ENCODE data around the gene YWHAQ. TPM values are rescaled to one million over a fixed set of nuclear protein-coding genes. Genes with fewer than 3 reads are reported as not detected.
"Not testable (repeated sequence)": the region's sequence is repeated elsewhere in the genome, so short reads cannot be mapped to it uniquely, and the experiment has no call there.

Gene YWHAQ
- total RNA-seq, 1 donor from 2014 or later, result 335 TPM

DNA sequence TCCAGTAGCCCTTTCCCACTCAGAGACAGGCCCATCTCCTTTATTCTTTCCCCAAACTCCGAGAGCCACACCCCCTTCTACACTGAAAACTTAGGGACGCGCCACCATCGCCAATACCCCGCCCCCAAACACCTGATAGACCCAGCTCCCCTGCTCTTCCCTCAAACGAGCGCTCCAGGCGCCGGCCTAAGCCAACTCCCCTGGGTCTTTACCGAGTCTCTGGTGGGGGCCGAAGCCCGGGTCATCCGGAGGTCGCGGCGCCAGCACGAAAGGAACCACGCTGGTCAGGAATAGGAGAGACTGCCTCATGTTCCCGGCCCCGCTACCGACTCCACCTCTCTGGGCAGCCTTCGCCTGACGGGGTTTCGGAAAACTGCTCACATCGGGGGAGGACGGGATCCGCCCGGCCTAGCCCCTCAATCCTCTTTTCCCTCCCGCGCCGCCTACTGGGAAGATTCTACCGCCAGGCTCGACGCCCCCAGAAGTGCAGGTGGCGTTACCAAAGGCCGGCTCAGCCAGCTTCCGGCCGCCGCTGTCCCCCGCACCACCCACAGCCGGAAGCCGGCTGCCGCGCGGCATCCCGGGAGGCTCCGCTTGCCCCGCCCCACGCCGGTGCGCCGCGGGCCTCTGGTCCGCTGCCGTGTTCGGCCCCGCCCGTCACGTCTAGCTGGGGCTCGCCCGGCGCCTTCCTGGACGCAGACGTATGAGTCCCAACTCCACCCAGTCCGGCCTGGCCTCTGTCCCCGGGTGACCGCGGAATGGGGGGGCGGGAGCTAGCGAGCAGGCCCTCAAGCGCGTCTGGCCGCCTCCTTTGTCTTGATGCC lies 75.3 kb downstream of the YWHAQ start, which contains the start of gene ADAM17:
Gene ADAM17 (minus strand): TSS at position 534 of the 824 bp plus-strand sequence. CDS start 225 bp downstream, at position 309.
- intact Hi-C loops (cut with micrococcal nuclease), result loop anchor here (1.0 to 10.0 kb wide), 8 partner anchors 39 to 889 kb away; partner anchors contain the start of genes CYS1, ODC1 and RRM2

GRCh38 chr2:9554921-9555296 lies 75.9 kb downstream of the YWHAQ start:
- H3K4me1 Mint-ChIP-seq, result peaks cover 48% of the 10 kb centered on the region

More for the DNA sequence above, 75.3 kb downstream of the YWHAQ start, which contains the start of gene ADAM17:
- DNase-seq, result peak; percentile 97
- Mint-ChIP-seq H3K36me3 (ENCODE audit: low read depth) (peaks cover 20% of the 10 kb centered on the region), H3K9me3 (no peaks in the 10 kb centered on the region), H3K27me3 (no peaks in the 10 kb centered on the region), H3K4me3 (peak within 1 kb of the TSS; percentile 96), H3K4me1 (peaks cover 48% of the 10 kb centered on the region), H3K27ac (peak within 1 kb of the TSS; percentile 93)

DNA sequence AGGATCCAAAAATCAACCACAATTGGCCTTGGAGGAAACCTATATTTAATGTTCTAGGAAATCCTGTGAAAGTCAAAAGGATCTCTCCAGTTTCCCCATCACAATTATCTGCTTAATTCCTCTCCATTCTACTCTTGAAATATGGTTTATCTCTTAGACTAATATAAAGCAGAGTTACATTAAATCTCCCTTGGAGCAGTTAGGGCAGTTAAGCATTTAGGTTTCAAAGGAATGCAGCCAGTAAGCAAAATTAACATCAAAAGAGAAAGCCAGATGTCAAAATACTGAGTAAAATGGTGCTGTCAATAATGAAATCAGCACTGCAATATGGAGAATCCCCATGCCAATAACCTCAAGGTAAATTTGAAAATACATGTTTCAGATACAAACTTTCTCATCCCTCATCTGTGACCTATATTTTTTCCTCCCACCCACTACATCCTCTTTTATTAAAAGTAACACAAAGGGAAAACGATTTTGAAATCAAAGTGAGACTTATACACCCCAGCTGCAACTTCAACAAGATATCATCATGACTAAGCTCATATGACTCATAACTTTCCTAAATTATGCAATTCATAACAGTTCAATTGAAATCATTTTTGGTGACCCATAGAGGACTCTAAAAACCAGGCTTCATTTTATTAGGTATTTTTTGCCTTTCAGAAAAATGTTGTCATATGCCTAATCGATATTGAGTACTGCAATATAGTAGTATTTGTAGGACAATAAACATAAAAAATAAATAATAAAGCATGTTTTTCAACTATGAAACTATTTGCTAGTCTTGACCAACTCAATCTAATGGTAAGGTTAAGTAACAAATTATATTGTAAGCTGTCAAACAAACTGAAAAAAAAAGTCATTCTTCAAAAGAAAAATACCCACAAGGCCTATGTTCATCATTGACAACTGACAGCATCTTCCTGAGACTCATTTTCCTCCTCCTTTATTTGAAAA lies 78.3 kb downstream of the YWHAQ start:
- peaks cover 60% of the 10 kb centered on the region for H3K4me1 Mint-ChIP-seq
- H3K9me3 Mint-ChIP-seq, result no peaks in the 10 kb centered on the region
- no peak for DNase-seq
- H3K27ac Mint-ChIP-seq, result peak overlapping the region; percentile 90
- intact Hi-C loops (cut with micrococcal nuclease), result loop anchor here (1.0 to 10.0 kb wide), 7 partner anchors 56 to 892 kb away; partner anchors contain the start of genes CPSF3, ITGB1BP1, ODC1 and TAF1B
- peaks cover 16% of the 10 kb centered on the region for H3K36me3 Mint-ChIP-seq (ENCODE audit: low read depth)
- no peaks in the 10 kb centered on the region for H3K27me3 Mint-ChIP-seq
- peak overlapping the region; percentile 65 for H3K4me3 Mint-ChIP-seq

More at GRCh38 chr2:9554921-9555296, 75.9 kb downstream of the YWHAQ start:
- peak; percentile 82 for DNase-seq
- intact Hi-C loops (cut with micrococcal nuclease), result loop anchor here (1.0 to 10.0 kb wide), 9 partner anchors 39 to 890 kb away; partner anchors contain the start of genes CYS1, ODC1 and RRM2
- H3K4me3 Mint-ChIP-seq, result peak overlapping the region; percentile 96
- peak overlapping the region; percentile 93 for H3K27ac Mint-ChIP-seq
- H3K36me3 Mint-ChIP-seq (ENCODE audit: low read depth), result peaks cover 18% of the 10 kb centered on the region
- no peaks in the 10 kb centered on the region for H3K9me3 Mint-ChIP-seq
- no peaks in the 10 kb centered on the region for H3K27me3 Mint-ChIP-seq

DNA sequence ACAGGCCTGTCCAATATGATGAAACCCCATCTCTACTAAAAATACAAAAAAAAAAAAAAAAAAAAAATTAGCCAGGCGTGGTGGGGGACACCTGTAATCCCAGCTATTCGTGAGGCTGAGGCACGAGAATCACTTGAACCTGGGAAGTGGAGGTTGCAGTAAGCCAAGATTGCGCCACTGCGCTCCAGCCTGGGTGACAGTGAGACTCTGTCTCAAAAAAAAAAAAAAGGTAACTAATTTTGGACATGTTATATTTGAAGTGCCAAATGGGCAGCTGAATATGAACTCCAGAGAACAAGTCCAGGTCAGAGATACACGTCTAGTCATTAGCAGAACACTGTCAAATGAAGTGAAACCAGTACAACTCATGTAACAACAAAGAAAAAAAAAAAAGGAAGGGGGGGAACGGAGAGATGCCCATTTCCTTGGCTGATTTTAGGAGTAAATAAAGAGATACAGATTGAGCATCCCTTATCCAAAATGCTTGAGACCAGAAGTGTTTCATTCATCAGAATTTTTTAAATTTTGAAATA lies 79.9 kb downstream of the YWHAQ start:
- peaks cover 57% of the 10 kb centered on the region for H3K4me1 Mint-ChIP-seq
- peak overlapping the region; percentile 46 for H3K27ac Mint-ChIP-seq
- peaks cover 16% of the 10 kb centered on the region for H3K36me3 Mint-ChIP-seq (ENCODE audit: low read depth)
- H3K27me3 Mint-ChIP-seq, H3K9me3 Mint-ChIP-seq, DNase-seq: not testable (repeated sequence)
- intact Hi-C loops (cut with micrococcal nuclease), result loop anchor here (5.0 to 10.0 kb wide), 2 partner anchors 59 to 894 kb away; partner anchors contain the start of gene ODC1
- peak overlapping the region; percentile 36 for H3K4me3 Mint-ChIP-seq

DNA sequence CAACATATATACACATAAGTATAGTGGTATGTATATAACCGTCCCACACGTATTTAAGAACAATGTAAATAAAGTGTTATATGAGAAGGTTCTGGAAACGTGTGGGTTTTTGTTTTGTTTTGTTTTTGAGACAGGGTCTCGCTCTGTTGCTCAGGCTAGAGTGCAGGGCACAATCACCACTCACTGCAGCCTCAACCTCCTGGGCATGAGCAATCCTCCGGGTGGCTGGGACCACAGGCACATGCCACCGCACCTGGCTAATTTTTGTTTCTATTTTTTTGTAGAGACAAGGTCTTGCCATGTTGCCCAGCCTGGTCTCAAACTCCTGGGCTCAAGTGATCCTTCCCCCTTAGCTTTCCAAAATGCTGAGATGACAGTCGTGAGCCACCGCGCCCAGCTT lies 81.4 kb downstream of the YWHAQ start:
- intact Hi-C loops (cut with micrococcal nuclease), result no loop called here
- Mint-ChIP-seq H3K4me3 (no peak overlapping the region), H3K27ac (no peak overlapping the region)

DNA sequence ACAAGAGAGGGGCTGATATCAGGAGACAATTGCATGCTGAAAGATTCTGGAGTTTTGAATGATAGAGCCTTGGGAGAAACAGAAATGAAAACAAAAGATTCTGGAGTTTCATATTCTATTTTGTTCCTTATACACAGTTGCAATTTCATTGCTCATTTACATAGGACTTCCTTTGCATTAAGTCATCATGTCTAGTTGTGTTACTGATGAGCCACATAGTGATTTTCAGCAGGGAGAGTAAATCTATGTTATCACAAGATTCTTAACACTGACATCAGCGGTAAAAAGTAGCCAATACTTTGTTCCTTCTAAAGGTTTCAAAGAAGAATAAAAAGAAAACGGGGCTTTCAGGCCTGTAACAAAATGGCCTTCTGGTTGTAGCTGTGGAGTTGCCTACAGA lies 82.3 kb downstream of the YWHAQ start:
- H3K9me3 Mint-ChIP-seq, result no peaks in the 10 kb centered on the region
- no peak for DNase-seq
- intact Hi-C loops (cut with micrococcal nuclease), result loop anchor here (1.0 kb wide), 1 partner anchor 42 kb away; no protein-coding TSS in a partner anchor
- no peaks in the 10 kb centered on the region for H3K27me3 Mint-ChIP-seq
- H3K27ac Mint-ChIP-seq, result peak overlapping the region; percentile 58
- H3K4me1 Mint-ChIP-seq, result peaks cover 58% of the 10 kb centered on the region
- peaks cover 12% of the 10 kb centered on the region for H3K36me3 Mint-ChIP-seq (ENCODE audit: low read depth)
- H3K4me3 Mint-ChIP-seq, result peak overlapping the region; percentile 54

More for the DNA sequence above, 81.4 kb downstream of the YWHAQ start:
- DNase-seq, result no peak
- Mint-ChIP-seq H3K36me3 (ENCODE audit: low read depth) (peaks cover 9% of the 10 kb centered on the region), H3K4me1 (peaks cover 59% of the 10 kb centered on the region), H3K9me3 (no peaks in the 10 kb centered on the region), H3K27me3 (no peaks in the 10 kb centered on the region)

- peaks cover 57% of the 10 kb centered on the region for H3K4me1 Mint-ChIP-seq
- H3K27me3 Mint-ChIP-seq, result no peaks in the 10 kb centered on the region
- peak overlapping the region; percentile 55 for H3K27ac Mint-ChIP-seq
- peaks cover 16% of the 10 kb centered on the region for H3K36me3 Mint-ChIP-seq (ENCODE audit: low read depth)
- intact Hi-C loops (cut with micrococcal nuclease), result no loop called here
- H3K9me3 Mint-ChIP-seq, result no peaks in the 10 kb centered on the region
- peak overlapping the region; percentile 48 for H3K4me3 Mint-ChIP-seq
- peak; percentile 47 for DNase-seq
Measured at GRCh38 chr2:9547262-9547991, 83.4 kb downstream of the YWHAQ start.

GRCh38 chr2:9545502-9545901 lies 85.3 kb downstream of the YWHAQ start:
- H3K27ac Mint-ChIP-seq, result no peak overlapping the region
- DNase-seq, result no peak
- no peaks in the 10 kb centered on the region for H3K9me3 Mint-ChIP-seq
- peaks cover 46% of the 10 kb centered on the region for H3K4me1 Mint-ChIP-seq
- no peaks in the 10 kb centered on the region for H3K27me3 Mint-ChIP-seq
- H3K36me3 Mint-ChIP-seq (ENCODE audit: low read depth), result peaks cover 15% of the 10 kb centered on the region
- H3K4me3 Mint-ChIP-seq, result no peak overlapping the region
- intact Hi-C loops (cut with micrococcal nuclease), result no loop called here

GRCh38 chr2:9543557-9543956 lies 87.2 kb downstream of the YWHAQ start:
- Mint-ChIP-seq H3K27me3 (no peaks in the 10 kb centered on the region), H3K36me3 (ENCODE audit: low read depth) (peaks cover 15% of the 10 kb centered on the region), H3K27ac (no peak overlapping the region), H3K9me3 (no peaks in the 10 kb centered on the region), H3K4me3 (peak overlapping the region; percentile 32), H3K4me1 (peaks cover 41% of the 10 kb centered on the region)
- intact Hi-C loops (cut with micrococcal nuclease), result no loop called here
- peak; percentile 57 for DNase-seq

DNA sequence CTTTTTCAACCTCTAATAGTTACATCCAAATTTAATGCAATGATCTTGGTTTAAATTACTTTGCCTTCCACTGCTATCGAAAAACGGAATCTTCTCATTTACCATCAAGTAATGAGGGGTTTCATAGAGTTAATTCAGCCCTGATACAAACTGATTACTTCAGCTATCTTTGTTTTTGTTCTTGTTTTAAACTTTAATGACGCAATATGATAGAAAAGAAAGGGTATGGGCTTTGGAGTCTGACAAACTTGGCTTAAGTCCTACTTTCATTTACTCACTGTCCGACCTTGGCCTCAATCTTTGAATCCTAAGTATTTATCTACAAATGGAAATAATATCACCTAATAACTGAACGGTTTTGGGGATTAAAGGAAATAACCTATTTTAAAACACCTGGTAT lies 91.3 kb downstream of the YWHAQ start:
- Mint-ChIP-seq H3K4me1 (peaks cover 28% of the 10 kb centered on the region), H3K4me3 (no peak overlapping the region), H3K27ac (no peak overlapping the region), H3K27me3 (no peaks in the 10 kb centered on the region), H3K36me3 (ENCODE audit: low read depth) (peaks cover 33% of the 10 kb centered on the region), H3K9me3 (no peaks in the 10 kb centered on the region)
- intact Hi-C loops (cut with micrococcal nuclease), result no loop called here
- no peak for DNase-seq

- no peak overlapping the region for H3K4me3 Mint-ChIP-seq
- H3K36me3 Mint-ChIP-seq (ENCODE audit: low read depth), result peaks cover 33% of the 10 kb centered on the region
- no peaks in the 10 kb centered on the region for H3K27me3 Mint-ChIP-seq
- peaks cover 19% of the 10 kb centered on the region for H3K4me1 Mint-ChIP-seq
- DNase-seq, result no peak
- no peaks in the 10 kb centered on the region for H3K9me3 Mint-ChIP-seq
- intact Hi-C loops (cut with micrococcal nuclease), result no loop called here
- no peak overlapping the region for H3K27ac Mint-ChIP-seq
Measured at GRCh38 chr2:9538000-9538507, 92.7 kb downstream of the YWHAQ start.

DNA sequence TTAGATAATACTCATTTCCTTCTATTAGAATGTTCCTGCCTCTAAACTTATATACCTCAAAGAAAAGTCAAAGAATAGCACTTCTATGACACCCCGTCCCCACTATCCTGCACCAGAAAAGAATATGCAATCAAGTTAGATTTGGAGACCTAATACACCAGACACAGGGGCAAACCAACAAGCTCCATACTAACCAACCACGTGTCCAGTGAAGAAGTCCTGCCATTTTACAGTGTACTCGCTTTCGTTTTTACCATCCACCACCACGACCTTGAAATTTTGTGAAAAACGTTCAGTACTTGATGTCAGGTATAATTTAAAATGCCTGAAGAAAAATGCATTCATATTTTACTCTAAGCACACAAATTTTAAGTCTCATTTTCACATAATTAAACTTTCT lies 94.3 kb downstream of the YWHAQ start:
- Mint-ChIP-seq H3K4me1 (peaks cover 18% of the 10 kb centered on the region), H3K9me3 (no peaks in the 10 kb centered on the region)

More for the DNA sequence above, 94.3 kb downstream of the YWHAQ start:
- intact Hi-C loops (cut with micrococcal nuclease), result no loop called here
- H3K4me3 Mint-ChIP-seq, result no peak overlapping the region
- H3K27me3 Mint-ChIP-seq, result no peaks in the 10 kb centered on the region
- peaks cover 35% of the 10 kb centered on the region for H3K36me3 Mint-ChIP-seq (ENCODE audit: low read depth)
- no peak overlapping the region for H3K27ac Mint-ChIP-seq
- DNase-seq, result no peak
